HG03025 (cell line): Measurements from ENCODE around the gene C3orf20.
"Not testable (repeated sequence)": the region's sequence is repeated elsewhere in the genome, so short reads cannot be mapped to it uniquely, and the experiment has no call there.

Source experiments
- ATAC-seq: cut with Tn5 transposase; IDR thresholded peaks from one replicate; pipeline ENCODE4 v1.9.1; 2021; ENCODE audit warnings: mild to moderate bottlenecking, moderate library complexity; ENCODE audit not compliant: unreplicated experiment, low FRiP score

C3orf20 gene

GRCh38 chr3:14808502-14809266, 133.7 kb downstream of the C3orf20 start:
- no peak for ATAC-seq

- ATAC-seq: not testable (repeated sequence)
Observed at GRCh38 chr3:14809611-14810010, 134.7 kb downstream of the C3orf20 start.

GRCh38 chr3:14810070-14810791, 135.3 kb downstream of the C3orf20 start:
- ATAC-seq: no peak

- ATAC-seq: no peak
Observed at GRCh38 chr3:14810801-14811661, 136.1 kb downstream of the C3orf20 start.

GRCh38 chr3:14811684-14812083, 136.7 kb downstream of the C3orf20 start:
- ATAC-seq: no peak

GRCh38 chr3:14812196-14812790, 137.4 kb downstream of the C3orf20 start:
- ATAC-seq: no peak

GRCh38 chr3:14814411-14814871, 139.5 kb downstream of the C3orf20 start:
- ATAC-seq: no peak

GRCh38 chr3:14816359-14816758, 141.4 kb downstream of the C3orf20 start:
- ATAC-seq: no peak

GRCh38 chr3:14818804-14819500, 144.0 kb downstream of the C3orf20 start, which contains the start of gene FGD5:
Gene FGD5, plus strand, starts transcription at chr3:14818962. Its CDS starts 110 bp downstream, at chr3:14819072.
- ATAC-seq: no peak

GRCh38 chr3:14819671-14820070, 144.7 kb downstream of the C3orf20 start:
- no peak for ATAC-seq

GRCh38 chr3:14820156-14820555, 145.2 kb downstream of the C3orf20 start:
- no peak for ATAC-seq

GRCh38 chr3:14821151-14821550, 146.2 kb downstream of the C3orf20 start:
- no peak for ATAC-seq

GRCh38 chr3:14822134-14822533, 147.2 kb downstream of the C3orf20 start:
- no peak for ATAC-seq
